H7 (cell line): ENCODE data around the gene UTS2B. TPM values are rescaled to one million over a fixed set of nuclear protein-coding genes. Genes with fewer than 3 reads are reported as not detected.

Experiments used
- DNase-seq: peaks from one replicate; pipeline ENCODE4 v3.0.0; 2012
- H3K27me3 ChIP-seq: 2 replicates; pipeline ENCODE4 v1.6.0; 2011; ENCODE audit warnings: mild to moderate bottlenecking, low read length; ENCODE audit not compliant: control insufficient read depth, insufficient read depth
- H3K36me3 ChIP-seq: replicated peaks from 2 replicates; pipeline ENCODE4 v1.5.1; 2011; ENCODE audit warnings: low read length; ENCODE audit not compliant: control insufficient read depth, insufficient read depth
- H3K4me3 ChIP-seq: 2 replicates; pipeline ENCODE4 v1.5.1; 2011; ENCODE audit warnings: low read depth, mild to moderate bottlenecking, control low read depth, low read length, moderate library complexity; ENCODE audit not compliant: insufficient read depth
- total RNA-seq: library from RNA; depleted of rRNA; stranded (reverse); fragments of >200 nt; shearing (Covaris generic); gene quantifications from 2 replicates; pipeline ENCODE4 v1.2.3, GENCODE V29; 2014

Gene UTS2B
- total RNA-seq, 1 experiment from 2014 or later, result 0.28 TPM

DNA sequence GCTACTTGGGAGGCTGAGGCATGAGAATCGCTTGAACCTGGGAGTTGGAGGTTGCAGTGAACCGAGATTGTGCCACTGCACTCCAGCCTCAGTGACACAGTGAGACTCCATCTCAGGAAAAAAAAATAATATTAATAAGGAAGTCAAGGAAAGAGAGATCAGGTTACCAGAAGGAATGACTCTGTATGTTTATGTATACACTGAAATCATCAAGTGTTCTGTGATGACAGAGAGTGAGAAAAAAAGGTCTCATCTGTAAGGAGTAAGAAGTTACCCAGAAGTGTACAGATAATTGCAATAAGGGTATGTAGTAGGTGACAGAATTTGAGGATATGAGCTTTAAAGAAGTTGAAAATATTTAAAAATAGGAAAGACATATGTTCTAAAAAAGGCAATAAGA, 5.4 kb downstream of the UTS2B start:
- Histone ChIP-seq H3K36me3 (no peaks in the 10 kb centered on the region), H3K4me3 (no peak overlapping the region), H3K27me3 (peaks cover 12% of the 10 kb centered on the region)
- DNase-seq, result no peak

DNA sequence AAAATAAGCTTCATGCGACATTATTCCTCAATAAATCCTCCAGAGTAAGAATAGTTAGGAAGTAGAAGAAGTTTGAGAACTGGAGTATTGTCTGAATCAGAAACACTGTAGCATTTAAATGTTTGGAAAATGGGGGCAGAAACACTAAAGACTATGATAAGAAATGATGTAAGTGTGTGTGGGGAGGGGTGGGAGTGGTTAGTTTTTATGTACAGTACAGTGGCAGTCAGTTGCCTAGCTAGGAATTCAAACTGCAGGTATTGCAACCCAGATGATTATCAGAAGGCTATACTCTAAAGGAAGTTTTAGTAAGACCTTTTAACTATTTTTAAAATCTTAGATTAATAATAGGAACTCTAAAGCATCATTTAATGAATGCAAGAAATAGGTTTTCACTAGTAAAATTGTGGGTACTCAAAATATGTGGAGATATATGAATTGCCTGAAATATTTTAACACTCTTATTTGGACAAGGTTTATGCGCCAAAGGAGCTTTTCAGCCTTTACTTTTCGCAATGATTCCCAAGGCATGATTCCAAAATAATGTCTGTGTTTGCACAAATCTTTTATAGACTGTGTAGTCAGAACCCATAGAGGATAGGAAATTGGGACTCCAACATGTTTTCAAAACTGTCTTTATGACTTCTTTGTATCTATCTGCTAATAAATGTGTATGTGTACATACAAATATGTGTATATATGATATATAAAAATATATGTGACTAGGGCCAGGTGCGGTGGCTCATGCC, 9.1 kb downstream of the UTS2B start:
- Histone ChIP-seq H3K4me3 (no peak overlapping the region), H3K27me3 (no peaks in the 10 kb centered on the region), H3K36me3 (no peaks in the 10 kb centered on the region)
- DNase-seq, result no peak

DNA sequence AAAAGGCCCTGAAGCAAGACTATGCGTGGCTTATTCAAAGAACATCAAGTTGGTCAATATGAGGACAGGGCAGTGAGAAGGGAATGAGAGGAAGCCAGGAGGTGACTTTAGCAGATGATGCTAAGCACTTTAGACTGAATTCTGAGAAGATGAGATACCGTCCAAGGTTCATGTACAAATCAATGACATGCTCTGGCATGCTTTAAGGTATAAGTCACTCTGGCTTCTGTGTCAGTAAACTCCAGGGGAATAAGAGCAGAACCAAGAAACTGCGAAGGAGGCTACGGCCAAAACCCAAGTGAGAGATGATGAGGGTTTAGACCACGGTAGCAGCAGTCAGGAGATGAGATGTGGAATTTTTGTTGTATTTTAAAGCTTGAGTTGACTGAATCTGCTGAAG, 10.0 kb downstream of the UTS2B start:
- H3K27me3 ChIP-seq, result no peaks in the 10 kb centered on the region
- no peak overlapping the region for H3K4me3 ChIP-seq
- DNase-seq, result no peak
- no peaks in the 10 kb centered on the region for H3K36me3 ChIP-seq

GRCh38 chr3:191316876-191317603, 13.3 kb downstream of the UTS2B start:
- Histone ChIP-seq H3K36me3 (no peaks in the 10 kb centered on the region), H3K27me3 (no peaks in the 10 kb centered on the region), H3K4me3 (no peak overlapping the region)
- peak; percentile 24 for DNase-seq

- H3K27me3 ChIP-seq, result no peaks in the 10 kb centered on the region
- H3K4me3 ChIP-seq, result no peak overlapping the region
- DNase-seq, result no peak
- no peaks in the 10 kb centered on the region for H3K36me3 ChIP-seq
Measured at GRCh38 chr3:191314109-191314728, 16.1 kb downstream of the UTS2B start.

- no peak for DNase-seq
- no peak overlapping the region for H3K4me3 ChIP-seq
- no peaks in the 10 kb centered on the region for H3K27me3 ChIP-seq
- H3K36me3 ChIP-seq, result no peaks in the 10 kb centered on the region
Measured at GRCh38 chr3:191313296-191313695, 17.0 kb downstream of the UTS2B start.

DNA sequence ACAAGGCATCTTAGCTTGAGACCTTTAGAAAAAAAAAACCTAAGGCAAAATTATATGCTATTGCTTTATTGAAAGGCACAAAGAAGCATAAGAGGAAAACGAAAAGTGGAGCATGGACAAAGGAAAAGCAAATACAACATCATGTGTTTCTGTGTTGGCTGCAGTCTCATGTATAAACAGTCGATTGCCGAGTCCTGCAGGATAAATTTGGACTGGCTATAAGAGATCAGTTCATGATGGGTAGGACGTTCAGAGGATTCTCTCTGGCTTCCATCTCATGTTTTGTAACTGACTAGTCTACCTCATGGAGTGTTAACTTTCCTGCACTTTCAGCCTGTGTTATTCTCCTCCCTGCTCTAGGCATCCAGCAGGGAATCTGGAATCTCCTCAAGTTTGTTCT, 23.0 kb downstream of the UTS2B start:
- no peak for DNase-seq
- no peaks in the 10 kb centered on the region for H3K36me3 ChIP-seq
- H3K27me3 ChIP-seq, result no peaks in the 10 kb centered on the region
- H3K4me3 ChIP-seq, result no peak overlapping the region

GRCh38 chr3:191306428-191306827, 23.9 kb downstream of the UTS2B start:
- no peak for DNase-seq

GRCh38 chr3:191303596-191303995, 26.7 kb downstream of the UTS2B start:
- no peak overlapping the region for H3K4me3 ChIP-seq

More at GRCh38 chr3:191306428-191306827, 23.9 kb downstream of the UTS2B start:
- Histone ChIP-seq H3K27me3 (no peaks in the 10 kb centered on the region), H3K36me3 (no peaks in the 10 kb centered on the region), H3K4me3 (no peak overlapping the region)

DNA sequence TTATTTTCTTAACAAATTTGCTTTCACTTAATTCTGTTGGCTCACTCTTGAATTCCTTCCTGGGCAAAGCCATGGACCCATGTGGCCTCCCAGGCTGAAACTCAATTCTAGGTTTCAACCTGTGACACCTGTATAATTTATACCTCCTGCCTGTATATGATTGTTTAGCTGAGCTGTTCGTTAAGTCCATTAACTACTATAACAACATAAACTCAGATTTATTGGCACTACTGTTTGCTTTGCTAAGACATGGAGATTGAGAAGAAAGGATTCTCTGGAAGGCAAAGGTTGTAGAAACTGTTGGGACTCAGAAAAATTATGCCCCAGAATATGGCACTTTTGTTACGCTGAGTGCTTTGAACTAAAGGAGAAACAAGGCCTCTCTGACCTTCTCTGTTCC, 27.9 kb downstream of the UTS2B start:
- Histone ChIP-seq H3K4me3 (no peak overlapping the region), H3K36me3 (no peaks in the 10 kb centered on the region), H3K27me3 (no peaks in the 10 kb centered on the region)
- no peak for DNase-seq

More at GRCh38 chr3:191303596-191303995, 26.7 kb downstream of the UTS2B start:
- DNase-seq, result no peak
- Histone ChIP-seq H3K36me3 (no peaks in the 10 kb centered on the region), H3K27me3 (no peaks in the 10 kb centered on the region)

GRCh38 chr3:191301782-191302411, 28.4 kb downstream of the UTS2B start:
- DNase-seq, result peak; percentile 22
- Histone ChIP-seq H3K36me3 (no peaks in the 10 kb centered on the region), H3K4me3 (no peak overlapping the region), H3K27me3 (no peaks in the 10 kb centered on the region)

DNA sequence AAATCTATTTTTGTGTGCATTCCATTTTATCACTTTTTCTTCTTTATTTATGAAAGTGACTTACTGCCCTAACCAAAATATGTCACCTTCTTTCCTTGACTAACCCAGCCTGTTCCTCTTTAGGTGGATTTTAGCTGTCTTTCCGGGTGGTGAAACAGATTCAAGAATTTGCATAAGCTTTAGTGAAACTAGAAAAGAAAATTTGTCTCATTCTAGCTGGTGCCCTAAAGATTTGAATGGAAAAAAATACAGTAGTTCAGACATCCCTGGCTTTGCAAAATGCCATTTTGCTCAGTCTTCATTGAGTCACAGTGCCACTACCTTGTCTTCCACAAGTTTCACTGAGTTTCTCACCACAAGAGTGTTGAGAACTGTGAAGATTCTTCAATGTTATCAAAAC, 29.3 kb downstream of the UTS2B start:
- no peaks in the 10 kb centered on the region for H3K27me3 ChIP-seq
- no peak for DNase-seq
- H3K4me3 ChIP-seq, result no peak overlapping the region
- no peaks in the 10 kb centered on the region for H3K36me3 ChIP-seq

- Histone ChIP-seq H3K27me3 (no peaks in the 10 kb centered on the region), H3K36me3 (no peaks in the 10 kb centered on the region), H3K4me3 (no peak overlapping the region)
- no peak for DNase-seq
Measured at GRCh38 chr3:191300422-191300821, 29.9 kb downstream of the UTS2B start.

DNA sequence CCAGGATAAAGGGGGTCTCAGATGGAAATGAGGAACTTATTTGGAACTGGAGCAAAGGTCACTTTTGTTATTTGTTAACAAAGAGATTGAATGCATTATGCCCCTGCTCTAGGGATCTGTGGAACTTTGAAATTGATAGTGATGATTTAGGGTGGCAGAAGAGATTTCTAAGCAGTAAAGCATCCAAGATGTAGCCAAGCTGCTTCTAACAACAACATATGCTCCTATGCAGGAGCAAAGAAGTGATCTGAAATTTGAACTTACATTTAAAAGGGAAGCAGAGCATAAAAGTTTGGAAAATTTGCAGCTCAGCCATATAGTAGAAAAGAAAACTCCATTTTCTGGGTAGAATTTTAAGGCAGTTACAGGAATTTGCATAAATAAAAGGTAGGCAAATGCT, 31.5 kb downstream of the UTS2B start:
- Histone ChIP-seq H3K27me3 (no peaks in the 10 kb centered on the region), H3K36me3 (no peaks in the 10 kb centered on the region), H3K4me3 (no peak overlapping the region)
- no peak for DNase-seq
